Measurements from ENCODE around the gene RHBDD1.
A peak's percentile ranks its signal among the peaks of the same experiment; 100 is the strongest.

RHBDD1 gene

GRCh38 chr2:226943862-226944620, 108.2 kb downstream of the RHBDD1 start:
- DNase-seq = no peak

GRCh38 chr2:226953206-226953605, 117.4 kb downstream of the RHBDD1 start:
- no peak for DNase-seq

- no peak for DNase-seq
Measured at GRCh38 chr2:226953826-226954225, 118.0 kb downstream of the RHBDD1 start.

- DNase-seq = no peak
Measured at GRCh38 chr2:226956659-226957058, 120.8 kb downstream of the RHBDD1 start.

- no peak for DNase-seq
Measured at GRCh38 chr2:226959418-226959817, 123.6 kb downstream of the RHBDD1 start.

GRCh38 chr2:226962176-226962773, 126.4 kb downstream of the RHBDD1 start:
- no peak for DNase-seq

GRCh38 chr2:226963528-226963927, 127.7 kb downstream of the RHBDD1 start:
- no peak for DNase-seq

GRCh38 chr2:226965376-226965775, 129.5 kb downstream of the RHBDD1 start:
- no peak for DNase-seq

GRCh38 chr2:226969417-226970080, 133.7 kb downstream of the RHBDD1 start:
- DNase-seq = no peak

- no peak for DNase-seq
Measured at GRCh38 chr2:226970362-226970761, 134.5 kb downstream of the RHBDD1 start.

- no peak for DNase-seq
Measured at GRCh38 chr2:226971084-226971483, 135.2 kb downstream of the RHBDD1 start.

- DNase-seq = no peak
Measured at GRCh38 chr2:226971770-226972169, 135.9 kb downstream of the RHBDD1 start.

- no peak for DNase-seq
Measured at GRCh38 chr2:226973816-226974215, 138.0 kb downstream of the RHBDD1 start.

- no peak for DNase-seq
Measured at GRCh38 chr2:226977775-226978190, 141.9 kb downstream of the RHBDD1 start.

- DNase-seq = no peak
Measured at GRCh38 chr2:226978300-226978699, 142.4 kb downstream of the RHBDD1 start.

- DNase-seq = no peak
Measured at GRCh38 chr2:226979004-226979403, 143.2 kb downstream of the RHBDD1 start.

GRCh38 chr2:226981791-226982326, 146.0 kb downstream of the RHBDD1 start:
- DNase-seq = no peak

- DNase-seq = no peak
Measured at GRCh38 chr2:226983895-226984749, 148.3 kb downstream of the RHBDD1 start.

- DNase-seq = peak; percentile 70
Measured at GRCh38 chr2:226984750-226985582, 149.1 kb downstream of the RHBDD1 start.

- no peak for DNase-seq
Measured at GRCh38 chr2:226985583-226985946, 149.7 kb downstream of the RHBDD1 start.

- DNase-seq = no peak
Measured at GRCh38 chr2:226991663-226992062, 155.8 kb downstream of the RHBDD1 start.

- DNase-seq = no peak
Measured at GRCh38 chr2:226993171-226993570, 157.3 kb downstream of the RHBDD1 start.

All from NCI-H510A treated with DMSO at 0.1 percent for 48 hours (cell line).